Measurements from ENCODE around the gene MAOA. TPM values are rescaled to one million over a fixed set of nuclear protein-coding genes. Genes with fewer than 3 reads are reported as not detected.
"Not testable (repeated sequence)": the region's sequence is repeated elsewhere in the genome, so short reads cannot be mapped to it uniquely, and the experiment has no call there.

Gene MAOA
- total RNA-seq, 1 donor from 2014 or later: 68.9 TPM

- DNase-seq (ENCODE audit: low spot score): no peak
- intact Hi-C loops (cut with DNase I): loop anchor here (5.0 to 10.0 kb wide), 3 partner anchors 50 to 85 kb away; no protein-coding TSS in a partner anchor
These were observed 1.6 kb downstream of the MAOA start for GRCh38 chrX:43657671-43658070.

- no peak for DNase-seq (ENCODE audit: low spot score)
- intact Hi-C loops (cut with DNase I): no loop called here
These were observed 5.6 kb downstream of the MAOA start for GRCh38 chrX:43661521-43662240.

- no peak for DNase-seq (ENCODE audit: low spot score)
- intact Hi-C loops (cut with DNase I): no loop called here
These were observed 7.1 kb downstream of the MAOA start for GRCh38 chrX:43663173-43663572.

GRCh38 chrX:43664258-43664657, 8.2 kb downstream of the MAOA start:
- no peak for DNase-seq (ENCODE audit: low spot score)
- intact Hi-C loops (cut with DNase I): no loop called here

GRCh38 chrX:43664708-43665107, 8.6 kb downstream of the MAOA start:
- intact Hi-C loops (cut with DNase I): no loop called here
- DNase-seq (ENCODE audit: low spot score): no peak

GRCh38 chrX:43666311-43666912, 10.3 kb downstream of the MAOA start:
- intact Hi-C loops (cut with DNase I): no loop called here

GRCh38 chrX:43675965-43676628, 20.0 kb downstream of the MAOA start:
- DNase-seq (ENCODE audit: low spot score); intact Hi-C loops (cut with DNase I): not testable (repeated sequence)

More at GRCh38 chrX:43666311-43666912, 10.3 kb downstream of the MAOA start:
- DNase-seq (ENCODE audit: low spot score): no peak

GRCh38 chrX:43676971-43677572, 21.0 kb downstream of the MAOA start:
- DNase-seq (ENCODE audit: low spot score): no peak
- intact Hi-C loops (cut with DNase I): no loop called here

GRCh38 chrX:43677993-43678392, 21.9 kb downstream of the MAOA start:
- DNase-seq (ENCODE audit: low spot score): no peak
- intact Hi-C loops (cut with DNase I): no loop called here

- intact Hi-C loops (cut with DNase I): no loop called here
- DNase-seq (ENCODE audit: low spot score): no peak
These were observed 23.0 kb downstream of the MAOA start for GRCh38 chrX:43679058-43679457.

- no peak for DNase-seq (ENCODE audit: low spot score)
- intact Hi-C loops (cut with DNase I): no loop called here
These were observed 23.7 kb downstream of the MAOA start for GRCh38 chrX:43679778-43680177.

GRCh38 chrX:43682726-43683125, 26.6 kb downstream of the MAOA start:
- intact Hi-C loops (cut with DNase I): no loop called here
- DNase-seq (ENCODE audit: low spot score): no peak

GRCh38 chrX:43685221-43685620, 29.1 kb downstream of the MAOA start:
- intact Hi-C loops (cut with DNase I): no loop called here
- DNase-seq (ENCODE audit: low spot score): no peak

GRCh38 chrX:43688586-43688985, 32.5 kb downstream of the MAOA start:
- intact Hi-C loops (cut with DNase I): no loop called here
- no peak for DNase-seq (ENCODE audit: low spot score)

GRCh38 chrX:43693602-43694406, 37.7 kb downstream of the MAOA start:
- DNase-seq (ENCODE audit: low spot score): no peak
- intact Hi-C loops (cut with DNase I): no loop called here

- DNase-seq (ENCODE audit: low spot score): no peak
- intact Hi-C loops (cut with DNase I): no loop called here
These were observed 43.4 kb downstream of the MAOA start for GRCh38 chrX:43699475-43699874.

GRCh38 chrX:43702079-43702524, 46.0 kb downstream of the MAOA start:
- intact Hi-C loops (cut with DNase I): no loop called here
- no peak for DNase-seq (ENCODE audit: low spot score)

GRCh38 chrX:43702660-43703059, 46.6 kb downstream of the MAOA start:
- intact Hi-C loops (cut with DNase I): no loop called here

GRCh38 chrX:43703211-43703791, 47.2 kb downstream of the MAOA start:
- intact Hi-C loops (cut with DNase I): no loop called here
- no peak for DNase-seq (ENCODE audit: low spot score)

More at GRCh38 chrX:43702660-43703059, 46.6 kb downstream of the MAOA start:
- DNase-seq (ENCODE audit: low spot score): no peak

All from cardiac septum (tissue), 1 donor.